Measurements from ENCODE around the gene LMBRD1.

The LMBRD1 gene

DNA sequence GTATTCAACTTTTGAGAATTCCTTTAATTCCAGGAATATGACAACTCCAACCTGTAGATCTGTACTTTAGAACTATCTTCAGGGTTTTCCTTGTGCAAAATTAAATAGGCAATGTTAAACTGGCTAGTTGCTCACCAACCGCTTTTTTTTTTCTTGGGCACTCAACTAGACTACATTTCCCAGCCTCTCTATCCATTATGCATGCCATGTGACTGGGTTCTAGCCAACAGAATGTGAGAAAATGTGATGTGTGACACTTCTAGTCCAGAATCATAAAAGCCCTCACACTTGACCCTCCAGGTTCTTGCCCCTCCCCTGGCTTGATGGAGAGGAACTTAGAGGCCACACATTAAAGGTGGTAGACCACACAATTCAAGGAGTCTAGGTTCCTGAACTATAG is 166.0 kb downstream of the LMBRD1 start:
- DNase-seq (ENCODE audit: low read depth), result no peak

DNA sequence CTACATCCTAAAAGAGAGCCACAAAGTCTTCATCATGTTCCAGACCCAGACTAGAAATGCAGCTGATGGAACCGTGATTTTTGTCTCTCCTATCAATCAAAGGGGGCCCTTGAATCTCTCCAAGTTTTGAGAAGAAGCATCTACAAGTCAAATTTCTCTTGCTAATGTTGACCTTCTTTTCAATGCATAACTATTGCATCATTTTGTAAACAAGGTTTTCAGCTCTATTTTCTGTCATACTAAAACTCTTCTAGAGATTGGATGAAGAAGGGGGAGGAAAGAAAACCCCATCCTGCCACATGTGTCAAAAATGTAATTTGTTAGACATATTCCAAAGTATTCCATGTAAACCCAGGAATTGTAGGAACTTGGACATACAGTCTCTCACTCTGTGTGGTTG is 169.2 kb downstream of the LMBRD1 start:
- no peak for DNase-seq (ENCODE audit: low read depth)

DNA sequence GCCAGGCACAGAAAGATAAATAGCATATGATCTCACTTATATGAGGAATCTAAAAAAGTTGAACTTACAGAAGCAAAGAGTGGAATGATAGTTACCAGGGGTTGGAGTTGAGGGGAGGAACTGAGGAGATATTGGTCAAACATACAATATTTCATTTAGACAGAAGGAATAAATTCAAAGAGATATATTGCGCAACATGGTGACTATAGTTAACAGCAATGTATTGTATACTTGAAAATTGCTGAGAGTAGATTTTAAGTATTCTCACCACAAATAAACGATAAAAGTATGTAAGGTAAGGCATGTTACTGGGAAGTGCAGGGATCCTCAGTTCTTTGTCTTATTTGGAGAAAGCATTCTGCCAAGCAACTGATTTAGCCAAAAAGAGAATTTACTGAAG is 171.9 kb downstream of the LMBRD1 start:
- no peak for DNase-seq (ENCODE audit: low read depth)

Data from T-helper 22 cell (primary cell).